ENCODE measurements around the gene MRM2.

- TF ChIP-seq POLR2A (IDR thresholded peaks at IDR 0.05) (no peak), CTCF (IDR thresholded peaks at IDR 0.05) (no peak), EP300 (IDR thresholded peaks at IDR 0.05) (no peak), POLR2AphosphoS5 (IDR thresholded peaks at IDR 0.05) (no peak)
Observed at GRCh38 chr7:2224491-2224928, 17.5 kb downstream of the MRM2 start.

Data from upper lobe of left lung (tissue), 4 donors.